HEK293 (cell line): Measurements from ENCODE around the gene CLCA1.

Experiments used
- EGR2 ChIP-seq: fragments of 450-650 bp; formaldehyde crosslinking; IDR thresholded peaks from 2 replicates; pipeline ENCODE4 v1.5.1; 2016; ENCODE audit warnings: low read depth, missing biosample characterization, missing genetic modification characterization
- GLI2 ChIP-seq: fragments of 450-650 bp; formaldehyde crosslinking; IDR thresholded peaks from 2 replicates; pipeline ENCODE4; 2017; ENCODE audit warnings: missing biosample characterization, missing genetic modification characterization, low read depth, borderline replicate concordance
- ZNF626 ChIP-seq: fragments of 450-650 bp; sonication (Bioruptor Pico); formaldehyde crosslinking; IDR thresholded peaks from 2 replicates; pipeline ENCODE4 v1.5.1; 2018; ENCODE audit warnings: missing biosample characterization, missing genetic modification characterization, inconsistent platforms
- ZNF776 ChIP-seq: fragments of 450-650 bp; formaldehyde crosslinking; IDR thresholded peaks from 2 replicates; pipeline ENCODE4 v1.5.0; 2017; ENCODE audit warnings: missing biosample characterization, missing genetic modification characterization, borderline replicate concordance
- TF ChIP-seq, protein P1 (sequence below): fragments of 450-650 bp; formaldehyde crosslinking; IDR thresholded peaks from 2 replicates; pipeline ENCODE4 v1.5.1; 2016; ENCODE audit warnings: missing biosample characterization, missing genetic modification characterization

DNA sequence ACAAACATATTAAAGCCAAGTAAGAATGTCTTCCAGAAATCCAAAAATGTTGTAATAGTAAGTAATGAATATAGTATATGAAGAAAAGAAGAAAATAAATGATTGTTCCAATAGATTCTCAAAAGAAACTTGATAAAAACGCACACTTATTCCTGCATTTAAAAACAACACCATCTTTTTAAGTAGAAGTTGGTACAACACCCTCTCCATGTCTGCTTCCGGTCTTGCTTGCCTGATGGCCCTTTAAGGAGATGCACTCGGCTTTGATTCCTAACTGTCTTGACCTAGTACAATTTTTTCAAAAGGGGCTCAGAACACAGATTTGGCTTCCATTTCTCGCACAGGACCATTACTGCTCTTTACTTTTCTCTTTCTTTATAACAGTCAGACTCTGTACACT is 9.0 kb downstream of the CLCA1 start:
- no peak for TF ChIP-seq GLI2
- TF ChIP-seq ZNF626 (tag by site-specific recombination) = no peak
- TF ChIP-seq, protein P1, sequence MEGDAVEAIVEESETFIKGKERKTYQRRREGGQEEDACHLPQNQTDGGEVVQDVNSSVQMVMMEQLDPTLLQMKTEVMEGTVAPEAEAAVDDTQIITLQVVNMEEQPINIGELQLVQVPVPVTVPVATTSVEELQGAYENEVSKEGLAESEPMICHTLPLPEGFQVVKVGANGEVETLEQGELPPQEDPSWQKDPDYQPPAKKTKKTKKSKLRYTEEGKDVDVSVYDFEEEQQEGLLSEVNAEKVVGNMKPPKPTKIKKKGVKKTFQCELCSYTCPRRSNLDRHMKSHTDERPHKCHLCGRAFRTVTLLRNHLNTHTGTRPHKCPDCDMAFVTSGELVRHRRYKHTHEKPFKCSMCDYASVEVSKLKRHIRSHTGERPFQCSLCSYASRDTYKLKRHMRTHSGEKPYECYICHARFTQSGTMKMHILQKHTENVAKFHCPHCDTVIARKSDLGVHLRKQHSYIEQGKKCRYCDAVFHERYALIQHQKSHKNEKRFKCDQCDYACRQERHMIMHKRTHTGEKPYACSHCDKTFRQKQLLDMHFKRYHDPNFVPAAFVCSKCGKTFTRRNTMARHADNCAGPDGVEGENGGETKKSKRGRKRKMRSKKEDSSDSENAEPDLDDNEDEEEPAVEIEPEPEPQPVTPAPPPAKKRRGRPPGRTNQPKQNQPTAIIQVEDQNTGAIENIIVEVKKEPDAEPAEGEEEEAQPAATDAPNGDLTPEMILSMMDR (tag by site-specific recombination) = no peak
- TF ChIP-seq EGR2 (tag by site-specific recombination) = no peak
- TF ChIP-seq ZNF776 (tag by site-specific recombination) = no peak
